ENCODE measurements around the gene RPL7A.
"Not testable (repeated sequence)": the region's sequence is repeated elsewhere in the genome, so short reads cannot be mapped to it uniquely, and the experiment has no call there.

Gene RPL7A

GRCh38 chr9:133347985-133348717 is at the start of gene RPL7A, which contains the start of gene MED22:
Gene RPL7A, plus strand, starts transcription at chr9:133348218. Its CDS starts 26 bp downstream, at chr9:133348244.
Gene MED22, minus strand, starts transcription at chr9:133348131. Its CDS starts 1,469 bp downstream, at chr9:133346662.
- DNase-seq (ENCODE audit: low spot score) = peak; percentile 97

GRCh38 chr9:133299996-133300395 is 48.0 kb upstream of the RPL7A start:
- DNase-seq (ENCODE audit: low spot score) = not testable (repeated sequence)

- DNase-seq (ENCODE audit: low spot score) = no peak
Observed at GRCh38 chr9:133301253-133302230, 46.5 kb upstream of the RPL7A start.

GRCh38 chr9:133303266-133304157 is 44.5 kb upstream of the RPL7A start:
- no peak for DNase-seq (ENCODE audit: low spot score)

GRCh38 chr9:133304158-133304470 is 43.9 kb upstream of the RPL7A start:
- no peak for DNase-seq (ENCODE audit: low spot score)

- DNase-seq (ENCODE audit: low spot score) = no peak
Observed at GRCh38 chr9:133304477-133305377, 43.3 kb upstream of the RPL7A start.

- no peak for DNase-seq (ENCODE audit: low spot score)
Observed at GRCh38 chr9:133305731-133306130, 42.3 kb upstream of the RPL7A start.

GRCh38 chr9:133306242-133307204 is 41.5 kb upstream of the RPL7A start:
- no peak for DNase-seq (ENCODE audit: low spot score)

GRCh38 chr9:133307301-133307700 is 40.7 kb upstream of the RPL7A start:
- DNase-seq (ENCODE audit: low spot score) = no peak

- no peak for DNase-seq (ENCODE audit: low spot score)
Observed at GRCh38 chr9:133309608-133310007, 38.4 kb upstream of the RPL7A start.

GRCh38 chr9:133315997-133316396 is 32.0 kb upstream of the RPL7A start:
- no peak for DNase-seq (ENCODE audit: low spot score)

GRCh38 chr9:133317551-133317950 is 30.5 kb upstream of the RPL7A start:
- not testable (repeated sequence) for DNase-seq (ENCODE audit: low spot score)

- no peak for DNase-seq (ENCODE audit: low spot score)
Observed at GRCh38 chr9:133320421-133320881, 27.6 kb upstream of the RPL7A start.

- DNase-seq (ENCODE audit: low spot score) = no peak
Observed at GRCh38 chr9:133321411-133321935, 26.5 kb upstream of the RPL7A start.

- DNase-seq (ENCODE audit: low spot score) = no peak
Observed at GRCh38 chr9:133322701-133323100, 25.3 kb upstream of the RPL7A start.

GRCh38 chr9:133323211-133323610 is 24.8 kb upstream of the RPL7A start:
- no peak for DNase-seq (ENCODE audit: low spot score)

GRCh38 chr9:133323991-133324703 is 23.9 kb upstream of the RPL7A start:
- no peak for DNase-seq (ENCODE audit: low spot score)

- DNase-seq (ENCODE audit: low spot score) = not testable (repeated sequence)
Observed at GRCh38 chr9:133327021-133327420, 21.0 kb upstream of the RPL7A start.
